HG03342 (cell line): ENCODE results near the gene PRICKLE2.

ENCODE experiments used
- ATAC-seq: cut with Tn5 transposase; IDR thresholded peaks from one replicate; pipeline ENCODE4 v1.9.1; 2021; ENCODE audit warnings: mild to moderate bottlenecking, moderate library complexity; ENCODE audit not compliant: unreplicated experiment

PRICKLE2 gene

DNA sequence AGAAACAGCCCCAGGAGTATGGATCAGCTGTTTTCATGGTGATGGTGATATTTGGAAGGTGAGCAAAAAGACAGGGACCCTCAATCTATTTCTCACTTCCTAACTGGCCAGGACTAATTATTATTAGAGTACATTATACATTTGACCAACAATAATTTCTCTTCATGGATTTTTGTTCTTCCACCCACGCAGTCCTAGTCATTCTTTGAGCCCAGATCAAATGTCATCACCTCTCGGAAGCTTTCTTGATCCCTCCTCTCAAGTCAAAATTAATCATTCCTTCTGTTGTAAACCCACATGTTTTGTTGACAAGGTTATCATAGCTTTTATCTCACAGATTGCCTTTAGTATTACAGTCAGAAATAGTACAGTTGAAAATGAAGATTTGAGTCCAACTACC, 29.2 kb upstream of the PRICKLE2 start:
- no peak for ATAC-seq

DNA sequence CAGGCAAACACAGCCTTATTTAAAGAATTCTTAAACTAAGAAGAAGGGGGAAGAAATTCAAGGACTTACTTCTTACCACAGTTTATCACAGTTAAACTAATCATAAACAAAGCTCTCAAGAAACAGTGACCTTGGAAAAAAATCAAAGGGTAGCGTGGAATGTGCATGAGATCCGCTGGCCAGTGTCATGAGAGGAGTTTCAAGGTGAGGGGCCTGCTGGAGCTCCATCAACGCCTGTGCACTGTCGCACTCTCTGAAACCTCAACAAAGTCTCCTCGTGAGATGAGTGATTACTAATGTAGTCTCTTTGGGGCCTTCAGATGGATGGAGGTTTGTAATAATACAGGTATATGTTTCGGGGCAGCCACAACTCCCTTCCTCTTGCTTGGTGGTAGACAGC, 28.4 kb upstream of the PRICKLE2 start:
- no peak for ATAC-seq

DNA sequence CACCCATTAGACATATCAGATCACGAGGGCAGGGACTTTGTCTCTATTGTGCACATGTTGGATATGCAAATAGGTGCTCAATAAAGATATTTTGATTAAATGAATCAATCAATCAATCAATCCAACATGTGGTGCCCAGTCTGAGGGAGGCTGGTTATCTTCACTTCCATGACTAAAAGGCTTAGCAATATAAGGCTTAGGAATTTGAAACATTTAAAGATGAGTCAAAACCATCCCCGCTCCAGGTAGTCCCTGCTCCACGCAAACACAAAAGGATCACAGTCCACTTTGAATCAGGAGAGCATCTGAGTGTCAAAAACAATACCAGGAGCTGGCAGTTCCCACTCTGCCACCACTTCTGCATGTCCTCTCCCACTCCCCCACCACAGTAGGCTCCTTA, 25.8 kb upstream of the PRICKLE2 start:
- no peak for ATAC-seq

DNA sequence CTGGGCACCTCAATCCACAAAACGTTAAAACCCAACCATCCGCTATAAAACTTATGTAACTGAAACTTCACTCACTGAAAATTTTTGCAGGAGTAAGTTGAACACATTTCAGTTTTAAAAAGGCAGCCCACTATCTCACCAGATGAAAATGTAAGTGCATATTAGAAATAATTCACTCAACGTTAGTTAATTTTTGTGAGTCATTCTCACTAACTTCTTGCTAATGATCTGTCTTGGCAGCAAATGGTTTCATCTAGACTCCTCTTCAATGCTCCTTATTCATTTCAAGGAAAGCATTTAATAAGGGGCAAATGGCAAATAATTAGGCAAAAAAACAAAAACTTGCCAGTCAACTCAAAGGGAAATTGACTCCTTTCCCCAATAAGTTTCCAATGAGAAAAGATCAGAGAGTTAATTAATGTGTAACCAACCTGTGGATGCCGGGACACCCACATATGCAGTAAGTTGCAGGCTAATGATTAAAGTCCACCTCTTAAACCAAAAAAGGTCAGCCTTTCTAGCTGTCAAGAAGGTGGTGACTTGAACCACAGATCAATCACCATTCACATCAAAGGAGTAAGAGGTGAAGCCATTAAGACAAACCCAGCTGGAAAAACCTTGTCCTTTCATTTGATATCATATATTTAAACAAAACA, 22.9 kb upstream of the PRICKLE2 start:
- ATAC-seq = no peak

DNA sequence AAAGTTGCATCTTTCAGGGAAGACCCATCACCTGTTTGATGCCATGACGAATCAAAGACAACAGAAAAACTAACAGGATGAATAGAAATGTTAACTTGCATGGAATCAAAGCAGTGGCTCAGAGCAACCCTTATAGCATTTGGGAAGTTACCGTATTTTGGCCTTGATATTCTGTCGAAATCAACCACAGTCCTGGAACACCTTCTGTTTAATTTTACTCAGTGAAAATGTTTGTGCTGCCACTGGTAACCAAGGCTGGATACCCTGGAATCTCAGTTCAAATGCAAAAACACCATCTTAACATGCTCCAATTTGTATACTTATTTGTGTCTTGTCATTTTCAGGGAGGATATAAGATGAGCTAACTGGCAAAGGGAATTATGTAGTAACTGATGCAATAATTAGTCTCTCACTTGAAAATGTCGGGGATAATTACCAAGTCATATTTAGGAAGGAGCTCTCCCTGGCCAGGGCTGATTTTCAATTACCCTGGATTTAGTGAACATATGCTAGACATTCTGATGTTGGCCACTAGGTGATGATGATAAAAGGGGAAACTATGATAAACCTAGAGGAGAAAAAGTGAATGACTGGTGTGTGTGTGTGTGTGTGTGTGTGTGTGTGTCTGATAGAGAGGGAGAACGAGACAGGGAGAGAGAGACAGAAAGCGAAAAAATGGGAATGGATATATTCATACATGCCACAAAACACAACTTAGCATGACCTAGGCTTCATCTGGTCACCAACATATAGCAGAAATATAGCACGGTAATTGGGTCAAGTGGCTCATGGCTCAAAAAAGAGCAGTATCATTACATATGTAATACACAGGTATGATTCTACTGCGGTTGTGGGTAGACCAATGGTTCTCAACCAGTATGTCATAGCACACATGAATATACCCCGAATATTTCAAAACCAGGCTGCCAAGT, 19.0 kb upstream of the PRICKLE2 start:
- ATAC-seq = peak; percentile 71

DNA sequence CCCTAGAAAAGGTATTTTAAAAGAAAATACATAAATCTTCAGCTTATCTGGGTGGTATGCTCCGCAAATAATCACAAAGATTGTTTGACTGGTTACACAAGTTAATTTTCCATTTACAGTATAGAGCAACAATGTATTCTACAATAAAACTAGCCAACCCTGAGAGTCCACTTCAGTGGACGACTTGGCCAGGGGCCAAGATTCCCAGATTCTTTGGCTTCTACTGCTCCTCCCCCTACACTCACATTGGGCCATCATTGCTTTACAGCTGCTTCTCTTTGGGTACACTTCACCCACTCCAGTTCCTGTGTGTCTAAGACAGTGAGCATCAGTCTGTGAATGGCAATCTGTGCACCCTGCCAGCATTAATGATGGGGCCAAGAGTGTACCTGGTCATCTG, 17.2 kb upstream of the PRICKLE2 start:
- no peak for ATAC-seq

DNA sequence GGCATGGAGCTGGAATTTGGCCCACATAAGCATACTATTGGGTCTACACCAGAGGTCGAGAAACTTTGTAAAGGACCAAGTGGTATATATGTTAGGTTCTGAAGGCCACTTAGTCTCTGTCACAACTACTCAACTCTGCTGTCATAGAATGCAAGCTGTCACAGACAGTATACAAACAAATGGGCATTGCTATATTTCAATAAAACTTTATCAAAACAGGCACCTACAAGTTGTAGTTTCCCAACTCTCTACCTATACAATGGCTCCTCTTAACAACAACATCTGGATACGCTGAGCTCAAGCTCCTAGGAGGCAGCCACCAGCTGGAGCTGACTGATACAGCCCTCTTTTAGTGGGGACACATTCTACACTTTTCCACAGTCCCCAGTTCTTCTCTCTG, 15.7 kb upstream of the PRICKLE2 start:
- ATAC-seq = no peak

DNA sequence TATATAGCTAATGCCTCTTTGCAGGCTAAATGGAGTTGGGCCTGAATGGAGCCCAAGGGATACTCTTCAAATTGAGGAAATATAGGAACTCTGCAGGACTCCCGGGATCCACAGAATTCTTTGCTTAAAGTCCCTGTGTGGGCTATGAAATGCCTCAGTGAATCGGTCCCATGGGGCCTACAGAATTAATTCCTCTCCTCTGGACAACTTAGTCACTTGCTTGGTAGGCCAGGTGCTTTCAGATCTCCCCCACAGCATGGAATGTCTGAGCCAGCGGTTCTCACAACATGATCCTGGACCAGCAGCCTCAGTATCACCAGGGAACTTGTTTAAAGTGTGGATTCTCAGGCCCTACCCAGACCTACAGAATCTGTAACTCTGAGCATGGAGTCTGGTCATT, 15.1 kb upstream of the PRICKLE2 start:
- no peak for ATAC-seq

DNA sequence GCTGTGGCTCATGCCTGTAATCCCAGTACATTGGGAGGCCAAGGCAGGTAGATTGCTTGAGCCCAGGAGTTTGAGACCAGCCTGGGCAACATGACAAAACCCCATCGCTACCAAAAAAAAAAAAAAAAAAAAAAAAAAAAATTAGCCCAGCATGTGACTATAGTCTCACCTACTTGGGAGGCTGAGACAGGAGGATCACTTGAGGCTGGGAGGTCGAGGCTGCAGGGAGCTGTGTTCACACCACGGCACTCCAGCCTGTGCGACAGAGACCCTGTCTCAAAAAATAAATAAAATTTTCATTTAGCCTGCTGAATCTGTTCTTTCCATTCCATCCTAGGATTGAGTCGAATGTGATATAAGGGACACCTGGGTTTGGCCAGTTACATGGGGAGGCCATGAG, 14.6 kb upstream of the PRICKLE2 start:
- no peak for ATAC-seq

DNA sequence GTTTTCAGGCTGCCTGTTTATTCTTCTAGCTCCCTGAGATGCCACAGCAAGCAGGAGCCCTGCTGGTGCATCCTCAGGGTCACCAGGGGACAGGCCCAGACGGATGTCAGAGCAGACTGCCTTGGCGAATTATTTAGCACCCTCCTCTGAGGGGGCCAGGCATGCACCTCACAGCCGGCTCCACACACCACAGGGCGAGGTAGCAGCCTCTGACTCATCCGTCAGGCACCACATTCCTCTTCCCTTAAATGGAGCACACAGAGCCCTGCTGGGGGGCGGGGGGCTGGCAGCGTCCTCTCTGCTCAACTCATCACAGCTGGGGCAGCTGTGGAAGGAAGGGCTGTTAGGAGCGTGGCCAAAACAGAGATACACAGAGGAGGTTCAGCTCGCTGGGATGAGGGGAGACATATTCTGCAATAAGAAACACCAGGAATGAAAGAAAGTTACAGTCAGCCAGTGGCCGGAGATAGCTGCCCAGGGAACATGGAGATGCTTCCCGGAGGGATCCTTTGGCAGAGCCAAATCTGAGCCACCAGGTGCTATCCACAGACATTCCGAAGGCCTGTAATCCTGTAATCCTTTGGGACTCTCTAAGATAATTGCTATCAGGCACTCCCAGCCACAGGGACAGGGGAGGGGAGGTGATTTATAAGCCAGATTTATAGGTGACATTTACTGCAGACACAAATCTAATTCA, 13.9 kb upstream of the PRICKLE2 start:
- no peak for ATAC-seq

DNA sequence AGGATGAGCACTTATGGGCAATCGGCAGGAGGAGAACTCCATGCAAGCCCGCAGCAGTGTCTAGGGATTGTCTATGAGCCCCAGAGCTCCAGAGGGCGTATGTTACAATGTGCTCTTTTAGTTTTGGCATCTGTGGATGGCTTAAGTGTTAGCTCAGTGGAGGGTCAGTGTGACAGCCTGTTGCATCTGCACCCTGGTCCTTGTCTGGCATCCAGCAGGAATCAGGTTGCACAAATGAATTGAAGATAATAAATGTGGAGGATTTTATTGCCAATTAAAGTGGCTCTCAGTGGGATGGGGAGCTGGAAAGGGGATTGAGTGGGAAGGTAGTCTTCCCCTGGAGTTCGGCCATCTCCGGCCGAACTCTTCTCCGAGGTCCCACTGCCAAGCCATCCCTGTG, 11.8 kb upstream of the PRICKLE2 start:
- no peak for ATAC-seq

DNA sequence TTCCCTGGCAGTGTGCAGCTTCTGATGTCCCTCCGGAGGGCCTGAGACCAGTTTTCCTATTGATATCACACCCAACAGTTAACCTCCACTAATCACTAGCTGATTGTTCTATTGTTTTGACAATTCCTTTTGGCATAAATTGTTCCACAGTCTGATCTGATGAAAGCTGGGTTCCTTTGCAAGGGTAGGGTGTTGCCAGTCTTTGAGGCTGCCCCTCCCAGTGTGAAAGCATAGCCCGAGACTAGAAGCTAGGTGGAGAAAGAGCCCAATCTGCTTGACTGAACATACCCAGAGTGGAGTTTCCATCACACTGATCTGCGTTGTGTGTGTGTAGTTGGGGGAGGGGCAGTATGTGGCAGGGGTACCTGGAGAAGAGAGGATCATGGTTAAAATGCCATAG, 10.3 kb upstream of the PRICKLE2 start:
- ATAC-seq = no peak

DNA sequence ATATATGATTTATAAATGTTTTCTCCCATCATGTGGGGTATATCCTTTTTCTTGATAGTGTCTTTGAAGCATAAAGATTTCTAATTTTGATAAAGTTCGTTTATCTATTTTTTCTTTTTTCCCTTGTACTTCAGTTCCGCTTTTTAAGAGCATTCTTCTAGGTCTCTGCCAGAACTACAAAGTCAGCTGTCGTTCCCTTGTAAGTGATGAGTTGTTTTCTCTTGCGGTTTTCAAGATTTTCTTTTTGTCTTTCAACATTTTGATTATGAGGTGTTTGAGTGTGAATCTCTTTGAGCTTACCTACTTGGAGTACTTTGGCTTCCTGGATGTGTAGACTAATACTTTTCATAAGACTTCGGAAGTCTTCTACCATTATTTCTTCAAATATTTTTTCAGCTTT, 9.3 kb upstream of the PRICKLE2 start:
- no peak for ATAC-seq

DNA sequence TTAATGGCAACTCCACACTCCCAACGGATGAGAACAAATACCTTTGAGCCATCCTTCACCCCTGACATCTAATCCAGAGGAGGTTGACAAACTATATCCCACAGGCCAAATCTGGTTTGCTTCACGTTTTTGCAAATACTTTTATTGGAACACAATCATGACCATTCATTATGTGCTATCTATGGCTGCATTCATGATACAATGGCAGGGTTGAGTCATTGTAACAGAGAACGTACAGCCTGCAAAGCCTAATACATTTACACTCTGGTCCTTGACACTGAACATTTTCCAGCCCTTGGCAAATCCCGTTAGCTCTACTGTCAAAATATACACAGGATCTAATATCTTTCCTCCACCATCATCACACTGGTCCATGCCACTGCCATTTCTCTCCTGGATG, 7.6 kb upstream of the PRICKLE2 start:
- no peak for ATAC-seq

DNA sequence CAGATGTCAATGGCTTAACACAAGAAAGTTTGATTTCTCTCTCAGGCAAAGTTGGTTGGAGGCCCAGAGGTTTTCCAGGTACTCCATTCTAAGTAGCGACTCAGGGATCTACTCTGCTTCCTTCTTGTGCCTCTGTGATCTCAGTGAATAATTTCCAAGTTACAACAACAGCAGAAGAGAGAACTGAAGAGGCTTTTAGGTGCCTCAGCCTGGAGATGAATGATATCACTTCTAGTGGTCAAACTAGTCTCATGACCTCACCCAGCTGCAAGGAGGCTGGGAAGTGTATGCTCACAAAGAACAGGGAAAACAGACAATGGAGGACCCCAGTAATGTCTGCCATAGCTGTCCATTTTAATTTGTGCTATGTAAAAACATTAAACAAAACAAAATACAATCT, 4.6 kb upstream of the PRICKLE2 start:
- no peak for ATAC-seq

DNA sequence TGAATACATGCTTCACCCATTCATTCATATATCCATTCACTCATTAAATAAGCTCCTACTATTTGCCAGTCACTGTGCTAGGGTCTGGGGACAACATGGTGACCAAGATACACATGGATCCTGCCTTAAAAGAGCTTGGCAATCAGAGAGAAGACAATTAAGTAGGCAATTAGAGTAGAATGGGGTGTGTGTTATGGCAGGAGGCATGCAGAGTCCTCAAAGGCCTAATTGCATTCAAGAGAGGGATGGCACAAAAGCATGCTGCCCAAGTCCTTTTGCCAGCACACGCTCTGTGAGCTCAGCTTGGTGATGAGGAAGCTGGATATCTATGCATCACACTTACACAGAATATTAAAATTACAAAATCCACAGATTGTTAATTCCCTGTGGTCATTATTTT, 2.8 kb upstream of the PRICKLE2 start:
- ATAC-seq = no peak

DNA sequence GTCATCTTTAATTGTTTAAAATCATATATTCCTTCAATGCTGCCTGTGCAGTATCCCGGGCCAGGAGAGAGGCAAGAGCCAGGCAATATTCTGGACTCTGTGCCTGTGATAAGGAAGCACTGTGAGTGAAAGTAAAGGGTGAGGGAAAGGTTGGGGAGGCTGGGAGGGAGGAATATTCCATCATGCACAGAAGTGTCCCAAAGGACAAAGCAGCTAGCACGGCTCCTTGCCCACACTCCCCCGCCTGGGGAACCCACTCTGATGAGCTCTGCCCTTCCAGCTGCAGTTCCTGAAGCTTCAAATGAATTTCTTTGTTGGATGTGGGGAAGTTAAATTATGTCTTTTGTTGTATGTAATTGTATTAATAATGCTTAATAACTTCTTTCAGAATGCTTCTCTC, 1.5 kb upstream of the PRICKLE2 start:
- no peak for ATAC-seq

DNA sequence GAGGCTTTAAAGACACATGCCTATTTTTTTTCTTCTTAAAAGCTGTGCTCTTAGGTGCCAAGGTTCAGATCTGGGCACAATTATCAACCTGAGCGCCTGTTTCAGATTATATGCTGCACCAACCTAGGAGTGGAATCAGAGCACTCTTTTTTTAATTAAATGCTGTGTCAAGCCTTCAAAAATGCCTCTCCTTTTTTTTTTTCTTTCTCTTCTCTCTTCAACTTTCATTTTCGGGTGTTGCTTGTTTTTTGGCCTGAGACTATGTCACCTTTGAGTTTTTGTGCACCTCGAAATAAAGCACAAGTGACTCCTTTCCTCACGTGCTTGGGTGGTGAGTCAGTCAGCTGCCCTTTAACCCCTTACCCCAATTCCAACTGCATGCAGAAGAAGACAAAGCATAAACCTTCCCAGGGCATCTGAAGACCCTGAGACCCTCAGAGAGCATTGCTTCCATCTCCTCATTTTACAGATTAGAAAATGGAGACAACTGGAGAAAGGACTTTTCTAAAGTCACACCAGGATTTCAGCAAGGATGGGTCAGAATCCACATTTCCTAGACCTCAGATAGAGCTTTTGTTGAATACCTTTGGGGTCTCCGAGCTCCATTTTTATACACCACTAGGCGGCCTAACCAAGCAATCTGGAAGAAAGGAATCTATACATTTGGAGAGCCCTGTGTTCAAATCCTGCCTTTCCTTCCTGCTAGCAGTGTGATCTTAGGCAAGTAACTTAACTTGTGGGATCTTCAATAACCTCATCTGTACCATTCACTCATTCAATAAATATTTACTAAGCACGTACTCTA, 631 bp upstream of the PRICKLE2 start:
- no peak for ATAC-seq

DNA sequence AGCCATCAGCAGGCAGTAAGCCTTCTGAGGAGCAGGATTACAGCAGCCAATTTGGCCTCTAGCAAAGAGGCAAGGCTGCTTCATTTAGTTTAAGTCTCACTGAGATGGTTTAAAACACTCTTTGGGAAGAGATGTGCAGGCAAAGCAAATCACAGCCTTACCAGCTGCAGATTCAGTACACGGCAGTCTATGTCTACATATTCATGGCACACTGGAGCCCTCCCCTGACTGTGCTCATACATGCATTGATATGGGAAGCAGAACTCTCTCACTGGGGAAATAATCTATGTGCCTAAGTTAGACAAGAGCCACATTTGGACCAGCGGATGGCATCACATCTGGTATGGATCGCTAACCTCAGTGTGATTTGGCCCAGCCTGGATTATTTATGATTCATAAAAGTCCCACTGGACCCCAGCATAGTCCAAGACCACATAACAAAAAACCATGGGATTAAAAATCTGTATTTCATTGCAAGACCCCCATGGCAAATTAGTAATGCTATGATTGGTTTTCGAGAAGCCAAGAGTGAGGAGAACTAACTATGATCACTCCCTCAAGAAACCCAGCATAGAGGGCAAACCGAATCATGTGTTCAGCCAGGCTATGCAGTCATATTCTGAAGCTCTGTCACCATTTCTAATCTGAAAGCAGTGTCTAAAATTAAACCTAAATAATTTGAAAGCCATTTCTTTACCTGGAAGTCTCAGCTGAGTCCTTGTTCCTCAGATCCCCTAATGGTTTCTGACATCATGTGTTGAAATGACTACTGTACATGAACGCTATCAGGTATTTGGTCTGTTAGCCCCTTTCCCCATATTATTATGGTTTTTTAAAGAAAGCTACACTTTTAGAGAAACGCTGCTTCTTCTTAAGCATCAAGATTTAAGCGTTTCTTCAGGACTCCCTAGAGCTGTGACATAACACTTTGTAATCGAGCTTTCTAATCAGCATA, 1.2 kb downstream of the PRICKLE2 start:
- no peak for ATAC-seq
